PC-3 (cell line): ENCODE measurements around the gene QDPR.

Source experiments
- EZH2 ChIP-seq: fragments of 300-600 bp; sonication (generic); IDR thresholded peaks from one replicate; pipeline ENCODE4 v1.6.1; 2017; ENCODE audit warnings: antibody characterized with exemption, mild to moderate bottlenecking, low read length; ENCODE audit not compliant: unreplicated experiment
- EZH2phosphoT487 ChIP-seq: fragments of 300-600 bp; sonication (generic); IDR thresholded peaks from 2 replicates; pipeline ENCODE4 v1.6.1; 2018; ENCODE audit warnings: mild to moderate bottlenecking, antibody characterized with exemption, low read length, borderline replicate concordance
- TF ChIP-seq, protein P1 (sequence below): fragments of 300-600 bp; sonication (generic); conservative IDR thresholded peaks from 2 replicates; pipeline ENCODE4 v1.5.1; 2017; ENCODE audit warnings: antibody characterized with exemption, low read depth, mild to moderate bottlenecking, low read length

DNA sequence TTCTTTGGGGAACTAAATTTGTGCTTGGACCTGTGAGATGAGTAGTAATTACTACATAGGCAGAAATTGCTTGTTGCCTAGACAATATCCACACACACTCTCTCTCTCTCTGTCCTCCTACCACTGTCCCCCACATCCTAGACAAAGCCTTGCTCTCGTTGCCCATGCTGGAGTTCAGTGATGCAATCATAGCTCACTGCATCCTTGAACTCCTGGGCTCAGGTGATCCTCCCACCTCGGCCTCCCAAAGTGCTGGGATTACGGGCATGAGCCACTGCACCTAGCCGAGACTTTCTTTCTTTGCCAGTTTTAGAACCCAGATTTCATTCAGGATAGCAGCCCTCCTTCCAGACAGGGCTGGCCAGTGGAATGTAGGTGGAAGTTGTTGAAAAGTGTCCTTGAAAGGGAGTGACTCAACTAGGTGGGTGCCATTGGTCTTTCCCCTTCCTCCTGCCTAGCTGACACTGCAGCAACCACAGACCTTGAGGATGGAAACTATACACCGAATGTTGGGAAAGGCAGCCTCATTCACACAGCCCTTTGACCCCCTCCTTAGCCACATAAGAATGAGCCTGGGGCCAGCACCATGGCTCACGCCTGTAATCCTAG, 48.3 kb upstream of the QDPR start:
- TF ChIP-seq, protein P1, sequence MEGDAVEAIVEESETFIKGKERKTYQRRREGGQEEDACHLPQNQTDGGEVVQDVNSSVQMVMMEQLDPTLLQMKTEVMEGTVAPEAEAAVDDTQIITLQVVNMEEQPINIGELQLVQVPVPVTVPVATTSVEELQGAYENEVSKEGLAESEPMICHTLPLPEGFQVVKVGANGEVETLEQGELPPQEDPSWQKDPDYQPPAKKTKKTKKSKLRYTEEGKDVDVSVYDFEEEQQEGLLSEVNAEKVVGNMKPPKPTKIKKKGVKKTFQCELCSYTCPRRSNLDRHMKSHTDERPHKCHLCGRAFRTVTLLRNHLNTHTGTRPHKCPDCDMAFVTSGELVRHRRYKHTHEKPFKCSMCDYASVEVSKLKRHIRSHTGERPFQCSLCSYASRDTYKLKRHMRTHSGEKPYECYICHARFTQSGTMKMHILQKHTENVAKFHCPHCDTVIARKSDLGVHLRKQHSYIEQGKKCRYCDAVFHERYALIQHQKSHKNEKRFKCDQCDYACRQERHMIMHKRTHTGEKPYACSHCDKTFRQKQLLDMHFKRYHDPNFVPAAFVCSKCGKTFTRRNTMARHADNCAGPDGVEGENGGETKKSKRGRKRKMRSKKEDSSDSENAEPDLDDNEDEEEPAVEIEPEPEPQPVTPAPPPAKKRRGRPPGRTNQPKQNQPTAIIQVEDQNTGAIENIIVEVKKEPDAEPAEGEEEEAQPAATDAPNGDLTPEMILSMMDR = no peak
- no peak for TF ChIP-seq EZH2phosphoT487
- TF ChIP-seq EZH2 = no peak
